ENCODE measurements around the gene POPDC2. TPM values are rescaled to one million over a fixed set of nuclear protein-coding genes. Genes with fewer than 3 reads are reported as not detected.

The POPDC2 gene
- total and polyA plus RNA-seq, 2 experiments from 2014 or later, result 107 to 180 TPM

GRCh38 chr3:119664850-119665379 is 4.5 kb upstream of the POPDC2 start:
- peaks cover 62% of the 10 kb centered on the region for H3K4me1 ChIP-seq (ENCODE audit: low read depth)
- peak overlapping the region; percentile 100 for H3K27ac ChIP-seq
- no peak overlapping the region for H3K4me3 ChIP-seq
- no peaks in the 10 kb centered on the region for H3K9me3 ChIP-seq (ENCODE audit: low read depth)
- no peak for TF ChIP-seq CTCF (IDR thresholded peaks at IDR 0.05; ENCODE audit: low read depth, low read length)
- peaks cover 8% of the 10 kb centered on the region for H3K36me3 ChIP-seq
- no peaks in the 10 kb centered on the region for H3K27me3 ChIP-seq
- DNase-seq (ENCODE audit: low read depth in 1 of 2, low spot score in 1 of 2), result peak in 1 of 2 donors; percentile 67

GRCh38 chr3:119664370-119664769 is 4.0 kb upstream of the POPDC2 start:
- Histone ChIP-seq H3K27ac (peak overlapping the region; percentile 100), H3K36me3 (peaks cover 6% of the 10 kb centered on the region), H3K27me3 (no peaks in the 10 kb centered on the region), H3K4me1 (ENCODE audit: low read depth) (peaks cover 61% of the 10 kb centered on the region), H3K9me3 (ENCODE audit: low read depth) (no peaks in the 10 kb centered on the region), H3K4me3 (no peak overlapping the region)
- DNase-seq (ENCODE audit: low read depth in 1 of 2, low spot score in 1 of 2), result peak in 1 of 2 donors; percentile 32
- no peak for TF ChIP-seq CTCF (IDR thresholded peaks at IDR 0.05; ENCODE audit: low read depth, low read length)

- Histone ChIP-seq H3K9me3 (ENCODE audit: low read depth) (no peaks in the 10 kb centered on the region), H3K4me3 (no peak overlapping the region), H3K27me3 (no peaks in the 10 kb centered on the region), H3K4me1 (ENCODE audit: low read depth) (peaks cover 61% of the 10 kb centered on the region), H3K27ac (peak overlapping the region; percentile 100), H3K36me3 (peaks cover 6% of the 10 kb centered on the region)
- DNase-seq (ENCODE audit: low read depth in 1 of 2, low spot score in 1 of 2), result peak in 1 of 2 donors; percentile 22
- TF ChIP-seq CTCF (IDR thresholded peaks at IDR 0.05; ENCODE audit: low read depth, low read length), result no peak
Observed at GRCh38 chr3:119663885-119664284, 3.5 kb upstream of the POPDC2 start.

GRCh38 chr3:119662604-119663373 is 2.4 kb upstream of the POPDC2 start:
- DNase-seq (ENCODE audit: low read depth in 1 of 2, low spot score in 1 of 2), result peak in 1 of 2 donors; percentile 47
- no peaks in the 10 kb centered on the region for H3K27me3 ChIP-seq
- TF ChIP-seq CTCF (IDR thresholded peaks at IDR 0.05; ENCODE audit: low read depth, low read length), result peak; percentile 3
- H3K36me3 ChIP-seq, result peaks cover 2% of the 10 kb centered on the region
- peaks cover 56% of the 10 kb centered on the region for H3K4me1 ChIP-seq (ENCODE audit: low read depth)
- no peak overlapping the region for H3K4me3 ChIP-seq
- H3K9me3 ChIP-seq (ENCODE audit: low read depth), result no peaks in the 10 kb centered on the region
- peak overlapping the region; percentile 100 for H3K27ac ChIP-seq

- peaks cover 49% of the 10 kb centered on the region for H3K4me1 ChIP-seq (ENCODE audit: low read depth)
- TF ChIP-seq CTCF (IDR thresholded peaks at IDR 0.05; ENCODE audit: low read depth, low read length), result no peak
- DNase-seq (ENCODE audit: low read depth in 1 of 2, low spot score in 1 of 2), result no peak
- no peaks in the 10 kb centered on the region for H3K9me3 ChIP-seq (ENCODE audit: low read depth)
- H3K4me3 ChIP-seq, result peak overlapping the region; percentile 50
- peak overlapping the region; percentile 100 for H3K27ac ChIP-seq
- no peaks in the 10 kb centered on the region for H3K27me3 ChIP-seq
- H3K36me3 ChIP-seq, result peaks cover 2% of the 10 kb centered on the region
Observed at GRCh38 chr3:119659606-119660291, 640 bp downstream of the POPDC2 start.

Measured in cardiac muscle cell (in vitro differentiated cells and primary cell).